Effector memory CD8-positive, alpha-beta T cell (primary cell): ENCODE measurements around the gene OPCML.

Experiments
- ATAC-seq: fragments of 150-1000 bp; cut with Tn5 transposase; replicated peaks from 2 replicates; pipeline ENCODE4 v1.10.0; 2021; ENCODE audit warnings: mild to moderate bottlenecking, moderate library complexity
- DNase-seq, 3 experiments: peaks; one replicate each; pipeline ENCODE4 v3.0.0; 2021
- H3K27ac Mint-ChIP-seq, 2 donors: one replicate each; pipeline ENCODE4 v1.8.0; 2022; ENCODE audit warnings: mild to moderate bottlenecking in 2 of 2, mixed read lengths in 2 of 2, moderate library complexity in 2 of 2
- H3K27me3 Mint-ChIP-seq, 2 donors: one replicate each; pipeline ENCODE4 v1.8.0; 2022; ENCODE audit warnings: mixed read lengths in 2 of 2
- H3K36me3 Mint-ChIP-seq: one replicate; pipeline ENCODE4 v1.8.0; 2022; ENCODE audit warnings: mild to moderate bottlenecking, moderate library complexity, mixed read lengths; ENCODE audit not compliant: insufficient read depth
- H3K4me1 Mint-ChIP-seq, 2 donors: one replicate each; pipeline ENCODE4 v1.8.0; 2022; ENCODE audit warnings: low read depth in 2 of 2, mixed read lengths in 2 of 2
- H3K4me3 Mint-ChIP-seq, 2 donors: one replicate each; pipeline ENCODE4 v1.8.0; 2022; ENCODE audit warnings: mild to moderate bottlenecking in 2 of 2, mixed read lengths in 2 of 2, moderate library complexity in 2 of 2
- H3K9me3 Mint-ChIP-seq, 2 donors: one replicate each; pipeline ENCODE4 v1.8.0; 2022; ENCODE audit warnings: mixed read lengths in 2 of 2

OPCML gene

DNA sequence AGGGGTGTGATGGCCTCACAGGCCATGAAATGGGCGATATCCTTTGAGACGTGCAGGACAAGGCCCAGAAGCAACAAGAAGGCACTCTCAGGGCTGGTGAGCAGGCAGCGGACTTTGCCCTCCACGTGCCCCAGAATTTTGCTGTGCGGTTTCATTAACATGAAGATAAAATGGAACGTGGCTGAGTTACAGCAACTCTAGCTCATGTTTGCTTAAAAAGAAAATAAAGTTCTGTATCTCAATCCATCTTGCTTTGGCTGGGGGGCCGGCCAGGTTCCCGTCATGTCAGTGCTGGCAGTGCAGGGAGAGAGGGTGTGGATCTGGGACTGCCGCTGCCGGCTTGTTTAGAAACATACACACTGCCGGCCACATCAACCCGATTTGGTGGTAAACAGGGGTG is 370.1 kb downstream of the OPCML start:
- Mint-ChIP-seq H3K9me3 (peaks cover 0 to 1% of the 10 kb centered on the region in 2 donors), H3K36me3 (no peaks in the 10 kb centered on the region), H3K4me1 (no peaks in the 10 kb centered on the region), H3K27ac (no peak overlapping the region), H3K27me3 (no peaks in the 10 kb centered on the region), H3K4me3 (no peak overlapping the region)
- DNase-seq (no peak), ATAC-seq (no peak)

DNA sequence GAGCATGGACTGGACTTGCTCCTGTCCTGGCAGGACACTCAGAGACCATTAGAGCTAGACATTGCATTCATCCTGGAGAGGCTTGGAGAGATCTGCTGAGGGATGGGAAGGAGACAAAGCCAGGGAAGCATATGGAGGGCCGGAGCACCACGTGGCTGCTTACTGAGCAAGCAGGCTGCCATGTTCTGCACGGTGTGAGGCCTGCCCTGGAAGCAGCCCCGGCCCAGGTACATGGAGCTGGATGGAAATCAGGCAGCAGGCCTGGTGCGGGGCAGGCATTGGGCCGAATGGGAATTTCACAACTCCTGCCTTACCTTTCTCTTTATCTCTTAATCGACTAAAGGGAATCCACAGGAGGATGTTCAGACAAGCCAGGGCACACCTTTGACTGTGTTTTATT is 371.5 kb downstream of the OPCML start:
- H3K27ac Mint-ChIP-seq: no peak overlapping the region
- no peaks in the 10 kb centered on the region for H3K36me3 Mint-ChIP-seq
- H3K4me1 Mint-ChIP-seq: no peaks in the 10 kb centered on the region
- DNase-seq: no peak
- ATAC-seq: no peak
- H3K27me3 Mint-ChIP-seq: peaks cover 6% of the 10 kb centered on the region in 2 donors
- peaks cover 0 to 7% of the 10 kb centered on the region in 2 donors for H3K9me3 Mint-ChIP-seq
- no peak overlapping the region for H3K4me3 Mint-ChIP-seq

DNA sequence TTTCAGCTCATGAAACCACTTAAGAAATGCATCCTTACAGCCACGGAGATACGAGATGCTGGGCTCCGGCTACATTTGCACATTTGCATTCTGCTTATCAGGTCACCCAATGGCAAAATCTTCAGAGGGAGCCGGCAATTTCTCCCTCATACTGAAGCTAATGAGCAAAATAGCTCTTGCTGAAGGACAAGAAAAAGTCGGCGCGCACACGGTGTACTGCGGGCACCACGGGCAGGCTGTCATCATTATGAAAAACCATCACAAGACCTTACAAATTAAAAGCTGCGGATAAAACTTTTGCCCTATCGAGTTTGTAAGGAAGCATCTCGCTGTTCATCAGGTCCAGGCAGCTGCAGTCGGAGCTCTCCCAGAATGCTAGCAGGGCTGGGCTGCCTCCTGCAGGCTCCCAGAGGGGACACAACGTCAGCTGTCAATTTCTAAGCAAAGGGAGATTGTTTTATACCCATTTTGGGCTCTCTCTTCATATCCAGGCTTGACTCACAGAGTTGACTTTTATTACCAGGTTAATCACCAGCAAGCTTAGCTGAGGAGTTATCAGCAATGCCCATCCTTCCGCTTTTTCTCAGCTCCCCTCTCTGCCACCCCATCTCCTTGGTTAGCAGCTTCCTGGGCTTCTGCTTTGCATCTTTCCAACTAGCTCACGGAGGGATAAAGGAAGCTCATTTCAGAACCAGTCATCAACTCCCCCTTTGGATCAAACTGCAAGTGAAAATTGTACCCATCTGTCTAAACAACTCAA is 375.1 kb downstream of the OPCML start:
- peaks cover 6 to 9% of the 10 kb centered on the region in 2 donors for H3K27me3 Mint-ChIP-seq
- H3K9me3 Mint-ChIP-seq: peaks cover 0 to 8% of the 10 kb centered on the region in 2 donors
- no peaks in the 10 kb centered on the region for H3K4me1 Mint-ChIP-seq
- DNase-seq (no peak), ATAC-seq (no peak)
- H3K36me3 Mint-ChIP-seq: no peaks in the 10 kb centered on the region
- H3K27ac Mint-ChIP-seq: no peak overlapping the region
- no peak overlapping the region for H3K4me3 Mint-ChIP-seq

DNA sequence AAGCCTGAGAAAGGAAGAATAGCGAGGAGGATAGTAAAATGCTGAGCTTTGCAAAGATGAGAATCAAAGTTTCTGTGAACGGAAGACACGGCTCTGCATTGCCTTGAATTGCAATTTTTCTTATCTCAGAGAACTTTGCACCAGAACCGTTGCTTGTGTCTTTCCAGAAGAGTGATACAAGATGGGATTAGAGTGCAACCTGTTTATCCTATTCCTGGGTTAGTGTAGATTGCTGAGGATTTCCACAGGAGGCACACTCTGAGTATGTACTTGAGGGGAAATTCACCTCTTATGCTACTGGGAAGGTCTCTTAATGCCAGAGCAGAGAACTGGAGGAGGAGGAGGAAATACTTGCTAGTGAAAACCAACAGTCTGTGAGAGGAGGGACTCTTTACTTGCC is 377.5 kb downstream of the OPCML start:
- no peak for ATAC-seq
- H3K4me1 Mint-ChIP-seq: no peaks in the 10 kb centered on the region
- H3K36me3 Mint-ChIP-seq: no peaks in the 10 kb centered on the region
- H3K4me3 Mint-ChIP-seq: no peak overlapping the region
- peaks cover 0 to 7% of the 10 kb centered on the region in 2 donors for H3K9me3 Mint-ChIP-seq
- H3K27me3 Mint-ChIP-seq: peaks cover 6 to 9% of the 10 kb centered on the region in 2 donors
- DNase-seq: no peak
- H3K27ac Mint-ChIP-seq: no peak overlapping the region

DNA sequence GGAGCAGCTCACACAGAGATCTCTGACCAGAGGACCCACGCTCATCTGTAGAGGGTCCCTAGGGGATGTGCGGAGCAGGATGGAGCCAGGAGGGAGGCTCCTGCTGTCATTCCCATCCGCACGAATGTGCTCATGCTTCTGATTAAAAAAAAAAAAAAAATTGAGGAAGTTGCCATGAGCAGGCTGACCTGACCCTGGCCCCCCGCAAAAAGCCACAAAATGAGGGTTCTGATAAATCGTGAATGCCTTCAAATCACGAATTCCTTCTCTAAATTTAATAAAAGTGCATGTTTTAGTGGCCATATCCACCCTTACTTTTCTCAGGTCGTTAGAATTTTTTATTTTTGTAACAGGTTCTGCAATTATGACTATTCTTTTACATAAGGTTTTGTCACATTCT is 378.2 kb downstream of the OPCML start:
- Mint-ChIP-seq H3K36me3 (no peaks in the 10 kb centered on the region), H3K4me3 (no peak overlapping the region), H3K27me3 (peaks cover 6 to 9% of the 10 kb centered on the region in 2 donors), H3K9me3 (peaks cover 0 to 7% of the 10 kb centered on the region in 2 donors), H3K4me1 (no peaks in the 10 kb centered on the region), H3K27ac (no peak overlapping the region)
- DNase-seq (no peak), ATAC-seq (no peak)

DNA sequence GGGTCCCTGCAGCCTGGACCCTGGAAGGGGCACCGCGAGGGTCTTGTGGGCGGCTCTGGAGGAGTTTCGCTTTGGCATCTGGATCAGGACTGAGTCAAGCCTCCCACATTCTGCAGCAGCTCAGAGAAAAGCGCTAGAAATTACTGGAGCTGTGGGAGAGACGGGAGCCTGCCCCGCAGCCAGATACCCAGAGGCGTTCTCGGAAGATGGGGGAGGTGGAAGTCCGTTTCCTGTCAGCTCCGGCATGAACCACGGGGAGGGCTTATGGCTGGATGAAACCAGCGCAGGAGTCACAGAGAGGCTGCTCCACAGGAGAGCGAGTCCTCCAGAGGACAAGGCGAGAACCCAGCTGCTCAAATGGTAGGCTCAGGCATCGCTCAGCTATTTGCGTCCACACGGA is 379.3 kb downstream of the OPCML start:
- peaks cover 6 to 9% of the 10 kb centered on the region in 2 donors for H3K27me3 Mint-ChIP-seq
- no peak overlapping the region for H3K27ac Mint-ChIP-seq

DNA sequence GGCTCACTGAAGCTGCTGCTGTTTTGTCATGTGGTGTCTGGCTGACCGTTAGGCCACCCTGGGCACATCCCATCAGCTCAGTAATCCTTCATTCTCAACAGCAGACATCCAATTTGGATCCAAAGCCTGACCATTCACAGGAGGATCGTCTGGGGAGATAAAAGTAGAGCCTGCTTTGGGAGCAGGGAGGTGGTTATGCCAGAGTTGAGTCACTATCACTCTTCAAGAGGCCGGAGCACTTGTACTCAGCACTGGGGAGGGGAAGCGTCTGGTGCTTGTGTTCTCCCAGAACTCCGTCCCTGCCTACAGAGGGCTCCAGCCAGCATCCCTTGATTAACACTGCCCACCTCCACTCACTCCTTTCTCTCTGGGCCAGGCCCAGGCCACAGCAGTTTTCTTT is 382.6 kb downstream of the OPCML start:
- H3K4me1 Mint-ChIP-seq: no peaks in the 10 kb centered on the region
- DNase-seq (no peak), ATAC-seq (no peak)
- H3K36me3 Mint-ChIP-seq: no peaks in the 10 kb centered on the region
- H3K9me3 Mint-ChIP-seq: peaks cover 7 to 12% of the 10 kb centered on the region in 2 donors
- no peak overlapping the region for H3K27ac Mint-ChIP-seq
- no peak overlapping the region for H3K4me3 Mint-ChIP-seq
- H3K27me3 Mint-ChIP-seq: peaks cover 0 to 7% of the 10 kb centered on the region in 2 donors

More for the DNA sequence above, 379.3 kb downstream of the OPCML start:
- DNase-seq (no peak), ATAC-seq (no peak)
- peaks cover 0 to 7% of the 10 kb centered on the region in 2 donors for H3K9me3 Mint-ChIP-seq
- no peaks in the 10 kb centered on the region for H3K4me1 Mint-ChIP-seq
- H3K4me3 Mint-ChIP-seq: no peak overlapping the region
- H3K36me3 Mint-ChIP-seq: no peaks in the 10 kb centered on the region

DNA sequence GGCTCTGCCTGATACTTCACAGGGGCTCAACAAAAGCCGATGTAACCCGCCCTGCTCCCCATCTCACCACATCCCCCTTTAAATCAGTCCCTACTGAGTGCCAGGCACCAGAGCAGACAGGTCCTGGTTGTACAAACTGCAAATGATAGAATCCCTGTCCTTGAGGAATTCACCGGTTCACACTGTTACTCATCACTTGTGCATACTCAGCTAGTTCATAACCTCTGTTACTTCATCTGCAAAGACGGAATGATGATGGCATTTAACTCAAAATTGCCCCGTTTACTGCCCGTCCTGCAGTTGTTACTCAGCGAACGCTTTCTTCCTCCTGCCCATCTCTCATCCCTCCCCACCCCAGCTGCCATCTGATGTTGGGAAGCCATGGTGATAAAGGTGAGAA is 384.7 kb downstream of the OPCML start:
- no peak overlapping the region for H3K27ac Mint-ChIP-seq
- no peak overlapping the region for H3K4me3 Mint-ChIP-seq
- no peaks in the 10 kb centered on the region for H3K4me1 Mint-ChIP-seq

DNA sequence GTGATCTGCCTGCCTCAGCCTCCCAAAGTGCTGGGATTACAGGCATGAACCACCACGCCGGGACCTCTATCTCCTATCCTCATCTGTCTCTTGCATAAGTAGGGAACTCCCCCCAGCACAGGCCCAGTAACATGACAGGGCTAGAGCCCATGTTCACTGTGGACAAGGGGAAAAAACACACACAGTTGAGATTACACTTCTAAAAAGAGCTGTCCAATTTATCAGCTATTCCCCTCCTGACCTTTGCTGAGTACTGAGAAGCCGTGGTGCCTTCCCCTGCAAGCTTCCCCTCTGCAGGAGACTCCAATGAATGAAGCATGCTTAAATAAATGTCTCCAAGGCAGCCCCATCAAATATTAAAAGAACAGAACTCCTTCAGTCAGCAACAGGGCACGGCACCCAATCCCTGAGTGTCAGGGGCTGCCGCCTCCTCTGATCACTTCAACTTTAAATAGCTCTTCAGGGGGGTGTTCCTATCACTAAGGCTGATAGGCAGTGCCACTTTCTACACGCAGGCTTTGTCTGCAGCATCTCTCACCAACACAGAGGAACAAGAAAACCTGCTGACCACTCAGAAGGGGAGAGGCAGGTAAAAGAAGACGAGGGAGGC is 385.5 kb downstream of the OPCML start:
- H3K9me3 Mint-ChIP-seq: peaks cover 7 to 12% of the 10 kb centered on the region in 2 donors
- H3K36me3 Mint-ChIP-seq: no peaks in the 10 kb centered on the region
- H3K27me3 Mint-ChIP-seq: peaks cover 0 to 7% of the 10 kb centered on the region in 2 donors
- H3K4me1 Mint-ChIP-seq: no peaks in the 10 kb centered on the region
- H3K27ac Mint-ChIP-seq: no peak overlapping the region
- ATAC-seq: no peak
- no peak for DNase-seq
- no peak overlapping the region for H3K4me3 Mint-ChIP-seq

More for the DNA sequence above, 384.7 kb downstream of the OPCML start:
- peaks cover 7 to 12% of the 10 kb centered on the region in 2 donors for H3K9me3 Mint-ChIP-seq
- H3K36me3 Mint-ChIP-seq: no peaks in the 10 kb centered on the region
- peaks cover 0 to 7% of the 10 kb centered on the region in 2 donors for H3K27me3 Mint-ChIP-seq
- no peak for DNase-seq
- no peak for ATAC-seq

DNA sequence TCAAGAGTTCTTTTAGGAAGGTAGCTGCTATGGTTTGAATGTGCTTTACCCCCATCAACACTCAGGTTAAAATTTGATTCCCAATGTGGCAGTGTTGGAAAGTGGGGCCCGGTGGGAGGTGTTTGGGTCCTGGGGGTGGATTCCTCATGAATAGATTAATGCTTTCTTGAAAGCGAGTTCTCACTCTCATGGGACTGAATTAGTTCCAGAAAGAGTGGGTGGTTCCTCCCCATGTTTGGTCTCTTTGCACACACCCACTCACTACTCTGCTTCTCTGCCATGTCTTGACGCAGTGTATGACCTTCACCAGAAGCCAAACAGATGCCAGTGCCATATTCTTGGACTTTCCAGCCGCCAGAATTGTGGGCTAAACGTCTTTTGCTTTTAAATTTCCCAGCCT is 394.4 kb downstream of the OPCML start:
- Mint-ChIP-seq H3K27ac (no peak overlapping the region), H3K36me3 (no peaks in the 10 kb centered on the region), H3K9me3 (no peaks in the 10 kb centered on the region), H3K4me1 (no peaks in the 10 kb centered on the region), H3K4me3 (no peak overlapping the region), H3K27me3 (peaks cover 0 to 8% of the 10 kb centered on the region in 2 donors)
- DNase-seq (no peak), ATAC-seq (no peak)

DNA sequence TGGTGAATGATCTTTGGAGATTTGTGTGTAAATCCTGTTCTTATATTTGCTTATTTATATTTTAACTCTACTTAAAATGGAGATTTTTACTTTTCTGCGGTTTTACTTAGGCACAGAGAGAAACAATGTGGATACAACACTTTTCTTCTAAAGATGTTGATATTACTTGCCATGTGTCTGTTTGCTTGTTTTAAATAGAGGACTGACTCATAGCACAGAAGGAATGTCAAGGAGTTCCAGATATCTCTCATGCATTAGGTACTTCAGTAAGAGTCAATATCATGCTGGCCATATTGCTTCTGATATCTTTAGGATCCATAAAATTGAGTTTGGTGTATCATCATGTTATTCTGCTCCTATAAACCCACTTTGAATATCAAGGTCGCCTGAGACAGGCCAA is 395.0 kb downstream of the OPCML start:
- no peaks in the 10 kb centered on the region for H3K9me3 Mint-ChIP-seq
- peaks cover 0 to 8% of the 10 kb centered on the region in 2 donors for H3K27me3 Mint-ChIP-seq
- no peak overlapping the region for H3K4me3 Mint-ChIP-seq
- no peak for ATAC-seq
- no peaks in the 10 kb centered on the region for H3K36me3 Mint-ChIP-seq
- no peak for DNase-seq
- H3K4me1 Mint-ChIP-seq: no peaks in the 10 kb centered on the region
- H3K27ac Mint-ChIP-seq: no peak overlapping the region

DNA sequence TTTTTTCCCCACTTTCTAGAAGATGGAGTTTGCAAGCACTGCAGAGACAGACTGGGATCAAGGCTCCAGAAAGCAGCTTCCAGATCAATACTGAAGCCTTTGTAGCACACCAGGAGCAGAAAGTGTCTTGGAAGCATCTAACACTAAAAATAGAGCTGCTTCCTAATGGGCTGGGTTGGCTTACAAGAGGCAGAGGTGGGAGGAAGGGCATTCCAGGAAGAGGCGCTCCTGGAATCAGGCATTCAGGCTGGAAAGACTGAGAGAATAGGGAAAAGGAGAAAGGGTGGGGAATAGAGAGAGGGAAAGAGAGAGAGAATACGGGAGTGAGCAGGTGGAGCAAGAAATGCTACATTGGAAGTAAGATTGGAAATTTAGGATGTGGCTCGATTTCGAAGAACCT is 395.9 kb downstream of the OPCML start:
- Mint-ChIP-seq H3K9me3 (no peaks in the 10 kb centered on the region), H3K27me3 (peaks cover 0 to 8% of the 10 kb centered on the region in 2 donors), H3K4me3 (no peak overlapping the region), H3K36me3 (no peaks in the 10 kb centered on the region), H3K4me1 (no peaks in the 10 kb centered on the region), H3K27ac (no peak overlapping the region)
- ATAC-seq: no peak
- DNase-seq: no peak

DNA sequence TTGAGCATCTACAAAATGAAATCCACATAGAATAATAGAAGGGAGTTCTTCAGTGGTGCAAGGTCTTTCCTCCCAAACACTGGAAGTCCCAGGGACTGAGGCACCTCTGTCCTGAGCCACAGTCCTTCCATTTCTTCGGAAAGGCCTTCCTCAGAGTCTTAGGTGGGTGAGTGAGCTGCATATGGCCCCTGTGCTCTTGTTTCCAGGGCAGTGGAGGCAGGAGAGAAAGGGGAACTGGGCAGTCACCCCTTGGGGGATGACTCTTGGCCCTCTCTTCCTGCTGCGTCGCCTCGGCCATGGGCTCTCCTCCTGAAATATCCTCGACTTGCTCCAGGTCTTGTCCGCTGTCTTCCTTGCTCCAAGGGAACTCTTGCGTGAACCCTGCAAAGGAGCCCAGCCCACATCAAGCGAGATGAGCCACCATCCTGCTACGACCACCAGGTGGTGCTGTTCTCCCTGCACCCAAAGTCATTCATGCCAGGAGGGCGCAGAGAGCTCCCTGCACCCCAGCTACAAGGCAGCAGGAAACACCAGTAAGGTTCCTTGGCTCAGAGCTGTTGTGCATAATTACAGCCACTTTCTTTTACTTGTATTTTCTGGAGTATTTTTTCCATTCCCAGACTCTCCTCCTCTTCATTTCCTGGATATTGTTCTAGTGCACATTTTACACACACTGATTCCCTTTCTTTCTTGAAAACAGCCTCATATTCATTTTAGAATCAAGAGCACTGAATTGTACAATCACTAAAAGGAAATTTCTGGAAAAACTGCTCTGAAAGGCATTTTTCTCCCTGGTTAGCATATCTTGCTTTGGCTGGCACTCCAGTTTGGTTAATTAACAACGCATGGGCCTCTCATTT is 397.8 kb downstream of the OPCML start:
- DNase-seq (no peak), ATAC-seq (no peak)
- Mint-ChIP-seq H3K27ac (no peak overlapping the region), H3K4me3 (no peak overlapping the region), H3K4me1 (no peaks in the 10 kb centered on the region), H3K27me3 (peaks cover 0 to 8% of the 10 kb centered on the region in 2 donors), H3K9me3 (no peaks in the 10 kb centered on the region), H3K36me3 (no peaks in the 10 kb centered on the region)
